Gastroesophageal sphincter (tissue), 4 donors: Measurements from ENCODE around the gene ADAM22. TPM values are rescaled to one million over a fixed set of nuclear protein-coding genes. Genes with fewer than 3 reads are reported as not detected.

Experiments
- ATAC-seq: fragments of 150-250 bp; one replicate; pipeline ENCODE4 v1.9.1; 2016; ENCODE audit warnings: mild to moderate bottlenecking, moderate library complexity
- H3K27ac ChIP-seq, 4 donors: fragments of 200-600 bp; sonication (generic) in 3 of 4; 1 replicate in 3 of 4; 2 replicates in 1 of 4; pipeline ENCODE4 v1.5.1; 2016 to 2019
- H3K27me3 ChIP-seq: fragments of 200-600 bp; sonication (generic); one replicate; pipeline ENCODE4 v1.5.1; 2019
- H3K36me3 ChIP-seq, 2 donors: fragments of 200-600 bp; sonication (generic); one replicate each; pipeline ENCODE4 v1.5.1; 2019; ENCODE audit warnings: control low read depth in 1 of 2
- H3K4me1 ChIP-seq, 3 donors: fragments of 200-600 bp; sonication (generic); 1 replicate in 2 of 3; 2 replicates in 1 of 3; pipeline ENCODE4 v1.5.1; 2016 to 2019; ENCODE audit warnings: control low read depth in 2 of 3
- H3K4me3 ChIP-seq, 2 donors: fragments of 200-600 bp; sonication (generic); one replicate each; pipeline ENCODE4 v1.5.1; 2019; ENCODE audit warnings: mild to moderate bottlenecking in 1 of 2, moderate library complexity in 1 of 2
- H3K9me3 ChIP-seq, 3 donors: fragments of 200-600 bp; sonication (generic); one replicate each; pipeline ENCODE4 v1.5.1; 2017 to 2019; ENCODE audit warnings: control low read depth in 2 of 3
- EP300 ChIP-seq: sonication (generic); formaldehyde crosslinking; IDR thresholded peaks from one replicate; pipeline ENCODE4 v1.6.1; 2017; ENCODE audit warnings: antibody characterized with exemption, mild to moderate bottlenecking
- POLR2A ChIP-seq, 2 donors: fragments of 450-650 bp; IDR thresholded peaks; one replicate each; pipeline ENCODE4 v1.6.1; 2017; ENCODE audit warnings: antibody characterized with exemption in 2 of 2, mild to moderate bottlenecking in 2 of 2, moderate library complexity in 1 of 2
- POLR2AphosphoS5 ChIP-seq: sonication (generic); formaldehyde crosslinking; IDR thresholded peaks from one replicate; pipeline ENCODE4 v1.6.1; 2017; ENCODE audit warnings: antibody characterized with exemption
- WGBS, 2 donors: methylation state at CpG; one replicate each; pipeline ENCODE4 v1.1.5; 2018; ENCODE audit warnings: low coverage in 1 of 2; 5-methylcytosine and 5-hydroxymethylcytosine counted together
- total RNA-seq, 4 donors: library from RNA; depleted of rRNA; stranded (reverse); fragments of >200 nt; gene quantifications; one replicate each; pipeline ENCODE4 v1.1.0, GENCODE V29; 2016
- TF ChIP-seq, protein P1 (sequence below), 4 experiments: fragments of 200-600 bp in 2 of 4; fragments of 450-650 bp in 2 of 4; sonication (generic) in 1 of 4; IDR thresholded peaks; one replicate each; pipeline ENCODE4 v1.5.1; 2017 to 2019; ENCODE audit warnings: antibody characterized with exemption in 4 of 4, mild to moderate bottlenecking in 2 of 4, moderate library complexity in 2 of 4

ADAM22 gene
- total RNA-seq, 4 donors from 2014 or later: 1.1 to 3.6 (median 1.7) TPM

DNA sequence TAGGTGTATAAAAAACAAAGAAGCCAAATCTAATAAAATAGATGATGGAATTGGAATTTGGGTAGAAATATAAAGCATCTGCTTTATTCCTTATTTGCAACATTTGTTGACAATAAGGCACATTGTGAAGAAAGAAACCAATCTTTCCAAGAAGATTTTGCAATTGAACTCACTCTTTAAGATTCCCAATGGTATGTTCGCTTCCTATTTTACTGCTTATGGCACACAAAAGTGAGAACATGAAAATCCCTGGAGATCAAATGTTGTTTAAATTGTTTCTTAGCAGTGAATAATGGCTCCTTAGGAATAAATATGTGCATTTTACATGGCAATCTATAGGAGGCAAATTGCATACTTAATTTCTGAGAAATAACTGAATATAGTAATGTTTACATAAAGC is 84.5 kb downstream of the ADAM22 start:
- Histone ChIP-seq H3K27me3 (no peaks in the 10 kb centered on the region), H3K9me3 (no peaks in the 10 kb centered on the region), H3K27ac (no peak overlapping the region), H3K4me1 (no peaks in the 10 kb centered on the region), H3K36me3 (no peaks in the 10 kb centered on the region), H3K4me3 (no peak overlapping the region)
- WGBS, 2 donors: 76% methylated on average over 1 of the region's 1 CpG; no CpG with 5 or more reads in 1 of the 2 donors
- TF ChIP-seq POLR2AphosphoS5: no peak
- TF ChIP-seq POLR2A (IDR thresholded peaks at IDR 0.05): no peak
- no peak for TF ChIP-seq EP300
- TF ChIP-seq, protein P1, sequence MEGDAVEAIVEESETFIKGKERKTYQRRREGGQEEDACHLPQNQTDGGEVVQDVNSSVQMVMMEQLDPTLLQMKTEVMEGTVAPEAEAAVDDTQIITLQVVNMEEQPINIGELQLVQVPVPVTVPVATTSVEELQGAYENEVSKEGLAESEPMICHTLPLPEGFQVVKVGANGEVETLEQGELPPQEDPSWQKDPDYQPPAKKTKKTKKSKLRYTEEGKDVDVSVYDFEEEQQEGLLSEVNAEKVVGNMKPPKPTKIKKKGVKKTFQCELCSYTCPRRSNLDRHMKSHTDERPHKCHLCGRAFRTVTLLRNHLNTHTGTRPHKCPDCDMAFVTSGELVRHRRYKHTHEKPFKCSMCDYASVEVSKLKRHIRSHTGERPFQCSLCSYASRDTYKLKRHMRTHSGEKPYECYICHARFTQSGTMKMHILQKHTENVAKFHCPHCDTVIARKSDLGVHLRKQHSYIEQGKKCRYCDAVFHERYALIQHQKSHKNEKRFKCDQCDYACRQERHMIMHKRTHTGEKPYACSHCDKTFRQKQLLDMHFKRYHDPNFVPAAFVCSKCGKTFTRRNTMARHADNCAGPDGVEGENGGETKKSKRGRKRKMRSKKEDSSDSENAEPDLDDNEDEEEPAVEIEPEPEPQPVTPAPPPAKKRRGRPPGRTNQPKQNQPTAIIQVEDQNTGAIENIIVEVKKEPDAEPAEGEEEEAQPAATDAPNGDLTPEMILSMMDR (IDR thresholded peaks at IDR 0.05): no peak
- ATAC-seq: no peak

DNA sequence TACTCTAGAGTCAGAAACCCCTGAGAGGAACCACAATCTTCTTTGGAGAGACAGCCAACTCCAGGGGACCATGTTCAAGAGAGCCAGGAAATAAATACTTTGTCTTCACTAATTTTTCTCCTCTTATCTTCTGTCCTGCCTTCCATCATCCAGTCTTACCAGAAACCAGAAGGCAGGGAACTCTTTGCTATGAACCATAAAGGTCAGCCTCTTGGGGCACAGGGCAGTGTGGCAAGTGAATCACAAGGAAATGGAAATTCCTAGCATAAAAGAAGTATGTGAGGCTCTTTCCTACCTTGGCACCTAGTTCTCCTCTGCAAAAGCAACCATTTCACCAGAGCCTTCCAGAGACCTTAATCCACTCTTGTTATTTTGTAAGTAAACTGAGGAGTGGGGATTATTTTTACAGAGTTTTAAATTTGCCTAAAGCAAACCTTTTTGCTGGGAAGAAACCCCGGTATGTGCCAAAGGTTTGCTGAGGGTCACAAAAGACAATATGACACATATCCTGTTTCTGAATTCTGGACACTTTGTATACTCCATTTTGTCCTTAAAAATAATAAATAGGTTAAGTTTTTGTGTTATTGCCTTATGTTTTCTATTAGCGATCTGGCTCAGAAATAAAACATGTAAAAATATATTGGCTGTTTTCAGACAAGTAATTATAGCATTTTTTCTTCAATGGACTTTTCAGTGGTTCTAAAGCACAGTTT is 87.1 kb downstream of the ADAM22 start:
- H3K9me3 ChIP-seq: peaks cover 0 to 11% (median 0%) of the 10 kb centered on the region in 3 donors
- ATAC-seq: no peak
- WGBS, 2 donors: 69 to 71% methylated on average over 2 of the region's 2 CpGs
- H3K4me3 ChIP-seq: no peak overlapping the region
- H3K36me3 ChIP-seq: no peaks in the 10 kb centered on the region
- no peak overlapping the region for H3K27ac ChIP-seq
- TF ChIP-seq POLR2AphosphoS5 (no peak), EP300 (no peak), POLR2A (IDR thresholded peaks at IDR 0.05) (no peak)
- TF ChIP-seq, protein P1 (IDR thresholded peaks at IDR 0.05): no peak
- no peaks in the 10 kb centered on the region for H3K27me3 ChIP-seq
- no peaks in the 10 kb centered on the region for H3K4me1 ChIP-seq

DNA sequence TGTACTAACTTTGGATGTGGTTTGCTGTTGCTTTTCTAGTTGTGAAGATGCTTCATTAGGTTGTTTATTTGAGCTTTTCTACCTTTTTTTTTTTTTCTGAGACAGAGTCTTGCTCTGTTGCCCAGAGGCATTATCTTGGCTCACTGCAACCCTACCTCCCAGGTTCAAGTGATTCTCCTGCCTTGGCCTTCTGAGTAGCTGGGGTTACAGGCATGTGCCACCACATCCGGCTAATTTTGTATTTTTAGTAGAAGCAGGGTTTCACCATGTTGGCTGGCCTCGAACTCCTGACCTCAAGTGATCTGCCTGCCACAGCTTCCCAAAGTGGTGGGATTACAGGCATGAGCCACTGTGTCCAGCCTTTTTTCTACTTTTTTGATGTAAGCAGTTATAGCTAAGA is 93.7 kb downstream of the ADAM22 start:
- H3K4me3 ChIP-seq: no peak overlapping the region
- TF ChIP-seq POLR2AphosphoS5 (no peak), EP300 (no peak), POLR2A (IDR thresholded peaks at IDR 0.05) (no peak)
- TF ChIP-seq, protein P1 (IDR thresholded peaks at IDR 0.05): no peak
- WGBS, 2 donors: 89% methylated on average over 1 of the region's 2 CpGs; no CpG with 5 or more reads in 1 of the 2 donors

DNA sequence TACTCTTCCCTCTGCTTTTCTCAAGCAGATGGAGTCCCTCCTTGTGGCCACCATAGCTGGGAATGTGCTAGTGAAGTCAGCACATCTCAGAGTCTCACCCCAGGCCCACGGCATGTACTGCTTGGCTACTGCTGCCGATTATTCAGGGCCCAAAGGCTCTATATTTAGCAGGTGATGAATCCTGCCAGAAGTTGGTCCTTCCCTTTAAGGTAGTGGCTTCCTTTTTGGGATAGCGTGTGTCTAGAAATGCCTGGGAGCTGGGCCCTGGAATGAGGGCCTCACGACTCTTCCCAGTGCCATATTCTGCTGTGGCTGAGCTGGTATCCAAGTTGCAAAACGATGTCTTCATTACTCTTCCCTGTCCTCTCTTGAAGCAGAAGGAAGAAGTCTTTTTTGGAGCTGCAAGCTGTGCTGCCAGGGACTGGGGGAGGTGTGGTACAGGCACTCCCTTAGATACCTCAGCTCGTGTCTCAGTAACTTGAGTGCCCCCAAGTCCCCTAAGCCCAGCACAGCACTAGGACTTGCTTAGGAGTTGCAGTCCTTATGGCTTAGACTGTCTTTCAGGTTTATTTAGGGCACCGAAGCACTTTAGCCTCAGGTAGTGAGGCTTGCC is 100.1 kb downstream of the ADAM22 start:
- no peaks in the 10 kb centered on the region for H3K4me1 ChIP-seq
- no peak overlapping the region for H3K4me3 ChIP-seq
- TF ChIP-seq EP300 (no peak), POLR2A (IDR thresholded peaks at IDR 0.05) (no peak), POLR2AphosphoS5 (no peak)
- TF ChIP-seq, protein P1 (IDR thresholded peaks at IDR 0.05): no peak
- H3K9me3 ChIP-seq: peaks cover 0 to 31% (median 0%) of the 10 kb centered on the region in 3 donors
- 80 to 100% methylated on average over 1 to 7 of the region's 7 CpGs for WGBS, 2 donors
- H3K36me3 ChIP-seq: no peaks in the 10 kb centered on the region
- no peaks in the 10 kb centered on the region for H3K27me3 ChIP-seq
- no peak for ATAC-seq
- H3K27ac ChIP-seq: no peak overlapping the region

More for the DNA sequence above, 93.7 kb downstream of the ADAM22 start:
- no peak for ATAC-seq
- Histone ChIP-seq H3K36me3 (no peaks in the 10 kb centered on the region), H3K4me1 (no peaks in the 10 kb centered on the region), H3K27ac (no peak overlapping the region), H3K9me3 (peaks cover 0 to 45% (median 0%) of the 10 kb centered on the region in 3 donors), H3K27me3 (no peaks in the 10 kb centered on the region)
